T-helper 2 cell treated with Interferon-gamma antibody and Interleukin-4, amounts not matched to agents 100 ng/mL and 5 ng/mL, for 36 hours (primary cell): ENCODE results near the gene PTPN9. TPM values are rescaled to one million over a fixed set of nuclear protein-coding genes. Genes with fewer than 3 reads are reported as not detected.
"Not testable (repeated sequence)": the region's sequence is repeated elsewhere in the genome, so short reads cannot be mapped to it uniquely, and the experiment has no call there.

Source experiments
- intact Hi-C: fragments of 100-400 bp; cut with micrococcal nuclease; formaldehyde crosslinking; loops from one replicate; pipeline ENCODE4 v1.15.1; 2023
- total RNA-seq: library from RNA; stranded (reverse); gene quantifications from 2 replicates; pipeline ENCODE4 v1.2.3, GENCODE V29; 2022

Gene PTPN9
- total RNA-seq, 1 donor from 2014 or later: 41.3 TPM

DNA sequence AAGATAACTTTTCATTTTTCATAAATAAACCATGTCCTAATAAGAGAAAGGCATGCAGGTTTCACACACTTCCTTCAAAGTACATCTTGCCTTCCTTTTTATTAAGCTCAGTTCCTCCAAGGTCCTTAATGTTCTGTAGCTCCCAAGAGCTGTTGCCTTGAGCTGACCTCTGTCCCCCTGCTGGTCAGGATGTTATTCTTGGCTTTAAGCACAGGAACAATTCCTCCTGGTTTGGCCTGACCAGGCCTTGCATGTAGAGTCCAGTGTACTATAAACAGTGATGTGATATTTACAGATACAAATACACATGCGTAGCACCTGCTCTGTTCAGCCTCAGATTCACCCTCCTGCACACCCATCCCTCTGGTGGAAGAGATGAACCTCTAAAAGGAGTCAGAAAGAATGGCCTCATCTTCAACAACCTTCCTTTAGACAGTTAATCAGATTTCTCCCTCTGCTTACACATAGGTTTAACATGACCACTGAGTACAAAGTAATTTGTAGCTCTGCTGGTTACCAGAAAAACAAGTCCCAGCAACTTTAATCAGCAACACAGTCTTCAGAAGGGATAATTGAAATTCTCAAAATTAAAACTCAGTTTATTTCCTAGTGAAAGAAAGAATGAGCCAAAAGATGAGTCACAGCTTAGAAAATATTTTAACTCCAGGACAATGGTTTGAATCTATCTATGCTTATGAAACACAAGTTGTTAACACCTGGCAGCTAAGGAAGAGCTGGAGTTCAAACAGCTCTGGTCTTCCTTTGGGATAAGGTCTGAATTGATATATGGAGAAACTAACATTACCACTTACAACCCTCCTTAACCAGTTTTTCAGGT lies 46.5 kb downstream of the PTPN9 start:
- intact Hi-C loops: no loop called here

DNA sequence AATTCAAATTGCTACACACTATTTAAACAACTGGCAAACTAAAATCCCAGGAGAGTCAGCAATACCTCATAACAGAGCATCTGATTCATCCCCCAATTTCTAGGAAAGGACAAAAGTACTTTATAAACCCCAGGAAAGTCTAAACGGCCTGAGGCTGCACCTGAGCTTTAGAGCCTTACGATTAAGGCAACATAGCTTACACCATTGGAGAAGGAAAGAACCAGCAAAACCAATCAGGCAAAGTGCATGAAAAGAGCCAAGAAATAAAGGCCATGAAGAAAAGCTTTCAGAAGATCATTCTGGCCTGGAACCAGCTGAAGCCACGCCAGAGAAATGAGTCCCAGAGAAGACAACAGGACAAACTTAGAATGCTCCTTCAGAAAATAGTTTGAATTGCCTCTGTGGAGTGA lies 48.1 kb downstream of the PTPN9 start:
- intact Hi-C loops: no loop called here

DNA sequence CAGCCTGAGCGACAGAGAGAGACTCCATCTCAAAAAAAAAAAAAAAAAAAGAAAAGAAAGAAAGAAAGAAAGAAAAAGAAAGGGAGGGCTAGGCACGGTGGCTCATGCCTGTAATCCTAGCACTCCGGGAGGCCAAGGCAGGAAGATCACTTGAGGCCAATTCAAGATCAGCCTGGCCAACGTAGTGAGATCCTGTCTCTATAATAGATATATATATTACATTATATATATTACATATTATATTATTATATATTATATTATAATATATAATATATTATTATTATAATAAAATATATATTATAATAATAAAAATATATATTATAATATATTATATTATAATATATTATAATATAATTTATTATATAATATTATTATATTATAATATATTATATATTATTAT lies 48.9 kb downstream of the PTPN9 start:
- intact Hi-C loops: no loop called here

DNA sequence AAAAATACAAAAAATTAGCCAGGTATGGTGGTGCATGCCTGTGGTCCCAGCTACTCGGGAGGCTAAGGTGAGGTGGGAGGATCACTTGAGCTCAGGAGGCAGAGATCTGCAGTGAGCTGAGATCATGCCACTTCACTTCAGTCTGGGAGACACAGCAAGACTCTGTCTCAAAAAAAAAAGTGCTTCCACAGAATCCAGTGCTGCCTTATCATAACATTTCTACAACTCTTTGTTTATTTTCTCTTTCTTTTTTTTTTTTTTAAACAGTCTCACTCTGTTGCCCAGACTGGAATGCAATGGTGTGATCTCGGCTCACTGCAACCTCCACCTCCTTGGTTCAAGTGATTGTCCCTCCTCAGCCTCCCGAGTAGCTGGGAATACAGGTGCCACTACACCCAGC lies 53.4 kb downstream of the PTPN9 start:
- intact Hi-C loops: not testable (repeated sequence)

DNA sequence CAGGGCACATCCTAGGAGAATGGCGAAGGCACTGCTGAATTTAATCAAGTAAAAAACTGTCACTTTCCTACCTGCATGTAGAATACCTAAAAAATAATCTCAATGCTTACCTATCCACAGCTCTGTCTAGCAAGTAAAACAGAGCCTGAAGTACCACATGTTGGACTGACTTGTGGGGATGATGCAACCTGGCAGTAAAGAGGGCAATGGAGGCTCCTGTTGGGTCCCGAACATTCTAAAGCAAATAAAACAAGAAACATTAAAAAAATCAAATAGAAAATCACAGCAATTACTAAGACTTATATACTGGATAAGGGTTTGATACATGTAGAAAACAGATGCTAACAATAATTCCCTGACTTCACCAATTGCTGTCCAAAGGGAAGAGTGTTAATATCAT lies 56.1 kb downstream of the PTPN9 start:
- intact Hi-C loops: no loop called here

DNA sequence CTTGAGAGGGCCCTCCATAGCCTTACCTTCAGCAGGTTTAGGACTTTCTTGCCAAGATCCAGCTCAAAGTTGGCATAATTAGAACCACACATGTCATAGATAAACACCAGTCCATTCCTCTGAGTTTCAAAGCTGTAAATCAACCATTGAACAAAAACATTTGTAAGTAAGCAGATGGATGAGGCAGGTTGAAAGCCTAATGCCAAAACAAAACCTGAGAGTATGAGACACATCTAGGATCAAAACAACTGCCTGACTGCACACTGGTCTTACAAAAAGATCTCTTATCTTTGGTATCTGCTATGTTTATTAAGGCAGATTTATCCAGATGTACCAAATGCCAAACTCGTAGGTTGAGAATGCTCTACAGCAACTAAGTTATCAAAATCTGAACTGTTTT lies 61.9 kb downstream of the PTPN9 start:
- intact Hi-C loops: no loop called here

DNA sequence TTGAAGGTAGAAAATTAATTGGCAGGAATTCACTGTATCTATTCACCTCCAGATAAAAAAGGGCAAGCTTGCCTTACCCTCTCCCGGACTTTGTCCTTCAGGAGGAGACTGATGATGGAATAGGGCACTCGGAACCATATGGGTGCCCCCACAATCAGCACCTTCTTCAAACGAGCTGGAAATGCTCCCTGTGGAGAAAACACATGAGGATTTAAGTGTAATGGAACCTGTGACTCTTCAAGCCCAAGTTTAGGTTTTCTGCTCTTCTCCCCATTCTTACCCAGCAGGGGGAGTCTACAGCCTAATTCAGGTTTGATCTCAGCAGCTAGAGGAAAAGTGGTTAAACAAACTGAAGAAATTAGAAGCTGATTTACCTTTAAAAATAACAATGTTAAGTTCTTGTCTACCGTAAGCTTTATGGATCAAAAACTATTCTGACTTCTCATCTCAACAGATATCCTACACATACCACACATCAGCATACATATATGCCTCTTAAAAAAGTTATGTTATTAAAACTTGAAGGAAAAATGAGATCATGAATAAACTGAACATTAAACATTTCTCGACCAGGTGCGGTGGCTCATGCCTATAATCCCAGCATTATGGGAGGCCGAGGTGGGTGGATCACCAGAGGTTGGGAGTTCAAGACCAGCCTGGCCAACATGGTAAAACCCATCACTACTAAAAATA lies 70.1 kb downstream of the PTPN9 start:
- intact Hi-C loops: loop anchor here (1.0 kb wide), 2 partner anchors 131 to 174 kb away; partner anchors contain the start of gene IMP3

DNA sequence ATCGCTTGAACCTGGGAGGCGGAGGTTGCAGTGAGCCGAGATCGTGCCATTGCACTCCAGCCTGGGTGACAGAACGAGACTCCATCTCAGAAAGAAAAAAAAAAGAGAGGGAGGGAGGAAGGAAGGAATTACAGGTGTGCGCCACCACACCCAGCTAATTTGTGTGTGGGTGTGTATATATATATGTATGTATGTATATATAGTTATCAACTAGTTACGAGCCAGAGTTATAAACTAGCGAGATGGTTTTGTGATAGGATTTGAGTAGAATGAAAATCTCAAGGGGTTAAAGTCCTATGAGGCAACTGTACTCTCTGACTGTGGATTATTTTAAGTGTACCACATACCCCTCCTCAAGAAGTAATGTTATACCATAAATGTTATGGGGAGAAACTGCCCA lies 76.8 kb downstream of the PTPN9 start:
- intact Hi-C loops: no loop called here

DNA sequence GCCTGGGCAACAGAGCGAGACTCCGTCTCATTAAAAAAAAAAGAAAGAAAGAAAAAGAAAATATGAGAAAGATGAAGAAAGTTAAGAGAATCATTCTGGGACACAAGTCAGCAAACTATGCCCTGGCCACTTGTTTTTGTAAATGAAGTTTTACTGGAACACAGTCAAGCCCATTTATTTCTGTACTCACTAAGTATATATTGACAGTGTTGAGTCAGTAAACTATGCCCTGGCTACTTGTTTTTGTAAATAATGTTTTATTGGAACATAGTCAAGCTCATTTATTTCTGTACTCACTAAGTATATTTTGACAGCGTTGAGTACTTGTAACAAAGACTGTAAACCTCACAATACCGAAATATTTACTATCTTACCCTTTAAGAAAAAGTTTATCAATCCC lies 85.4 kb downstream of the PTPN9 start:
- intact Hi-C loops: no loop called here

DNA sequence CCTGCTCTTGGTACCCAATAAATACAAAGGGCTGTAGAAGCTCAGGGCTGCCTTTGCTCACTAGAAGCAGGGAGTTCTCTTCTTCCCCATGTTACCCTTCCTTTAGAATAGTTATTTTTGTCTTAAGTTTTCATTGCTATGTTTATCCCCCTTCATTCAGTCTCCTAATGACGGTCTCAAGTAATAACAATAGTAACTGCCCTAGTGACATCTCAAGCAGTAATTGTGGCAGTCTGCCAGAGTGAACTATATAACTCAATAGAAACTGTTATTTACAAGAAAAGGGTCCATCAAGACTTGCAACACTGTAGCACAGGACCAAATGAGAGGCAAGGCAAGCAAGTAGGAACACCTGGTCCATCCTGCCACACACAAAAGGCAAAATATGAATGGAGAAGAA lies 95.2 kb downstream of the PTPN9 start:
- intact Hi-C loops: no loop called here

DNA sequence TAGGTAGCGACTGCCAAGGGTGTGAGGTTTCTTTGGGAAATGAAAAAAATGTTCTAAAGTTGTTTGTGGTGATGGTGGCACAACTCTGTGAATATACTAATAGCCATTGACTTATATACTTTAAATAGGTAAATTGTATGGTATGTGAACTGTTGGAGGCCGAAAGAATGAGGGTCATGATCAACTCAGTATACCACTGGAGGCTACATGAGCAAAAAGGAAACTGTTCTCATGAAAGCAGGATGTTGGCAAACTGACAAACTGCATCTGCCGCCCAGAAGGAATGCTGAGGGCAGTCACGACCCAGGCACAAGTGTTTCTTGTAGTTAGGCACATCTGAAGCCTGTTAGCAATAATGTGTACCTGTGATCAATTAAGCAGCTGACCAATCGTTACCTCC lies 95.6 kb downstream of the PTPN9 start:
- intact Hi-C loops: not testable (repeated sequence)

DNA sequence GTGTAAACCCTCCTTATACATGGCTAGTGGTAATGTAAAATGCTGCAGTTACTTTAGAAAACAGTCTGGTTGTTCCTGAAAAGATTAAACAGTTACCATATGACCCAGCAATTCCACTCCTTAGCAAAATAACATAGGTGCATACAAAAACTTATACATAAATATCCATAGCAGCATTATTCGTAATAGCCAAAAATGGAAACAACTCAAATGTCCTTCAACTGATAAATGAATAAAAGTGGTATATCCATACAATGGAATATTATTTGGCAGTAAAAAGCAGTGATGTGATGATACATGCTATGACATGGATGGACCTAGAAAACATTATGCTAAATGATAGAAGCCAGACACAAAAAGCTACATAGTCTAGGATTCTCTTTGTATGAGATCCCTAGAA lies 96.0 kb downstream of the PTPN9 start:
- intact Hi-C loops: no loop called here

DNA sequence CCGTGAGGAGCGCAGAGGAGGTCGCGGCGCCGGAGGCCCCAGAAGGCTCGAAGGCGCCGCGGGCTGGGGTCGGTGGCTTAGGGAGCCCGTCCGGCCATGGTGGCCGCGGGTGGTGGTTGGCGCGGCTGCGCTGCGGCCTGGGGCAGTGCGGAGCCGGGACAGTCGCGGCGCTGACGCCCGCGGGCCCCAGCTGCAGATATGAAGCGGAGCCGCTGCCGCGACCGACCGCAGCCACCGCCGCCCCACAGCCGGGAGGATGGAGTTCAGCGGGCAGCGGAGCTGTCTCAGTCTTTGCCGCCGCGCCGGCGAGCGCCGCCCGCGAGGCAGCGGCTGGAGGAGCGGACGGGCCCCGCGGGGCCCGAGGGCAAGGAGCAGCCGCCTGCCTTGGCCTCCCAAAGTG lies 98.7 kb downstream of the PTPN9 start:
- intact Hi-C loops: not testable (repeated sequence)

DNA sequence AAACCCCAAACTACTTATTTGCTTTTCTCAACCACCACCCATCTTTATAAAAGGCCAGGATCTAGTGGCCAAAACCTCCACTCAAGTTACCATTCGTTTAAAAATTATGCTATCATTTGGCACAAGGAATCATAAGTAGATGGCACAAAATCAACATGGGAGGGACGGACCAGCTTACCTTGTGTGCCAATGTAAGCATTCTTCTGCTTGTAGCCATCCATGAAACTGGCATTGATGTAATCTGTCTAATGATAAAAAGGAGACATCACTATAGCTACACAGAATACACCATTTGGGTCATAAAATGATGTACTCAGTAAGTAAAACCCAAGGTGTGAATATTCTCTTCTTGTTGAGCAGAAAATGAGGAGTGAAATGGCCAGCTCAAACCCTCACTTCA lies 99.4 kb downstream of the PTPN9 start:
- intact Hi-C loops: no loop called here

DNA sequence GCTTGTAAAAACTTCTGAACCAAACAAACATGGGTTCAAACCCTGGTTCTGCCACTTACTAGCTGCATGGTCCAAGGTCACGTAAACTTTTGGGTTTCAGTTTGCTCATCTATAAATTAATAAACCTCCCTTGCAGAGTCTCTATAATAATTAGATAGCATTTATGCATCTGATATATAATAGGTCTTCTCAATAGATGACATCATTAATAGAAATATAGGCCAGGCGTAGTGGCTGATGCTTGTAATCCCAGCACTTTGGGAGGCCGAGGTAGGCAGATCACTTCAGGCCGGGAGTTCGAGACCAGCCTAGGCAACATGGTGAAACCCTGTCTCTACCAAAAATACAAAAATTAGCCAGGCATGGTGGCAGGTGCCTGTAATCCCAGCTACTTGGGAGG lies 102.0 kb downstream of the PTPN9 start:
- intact Hi-C loops: not testable (repeated sequence)

DNA sequence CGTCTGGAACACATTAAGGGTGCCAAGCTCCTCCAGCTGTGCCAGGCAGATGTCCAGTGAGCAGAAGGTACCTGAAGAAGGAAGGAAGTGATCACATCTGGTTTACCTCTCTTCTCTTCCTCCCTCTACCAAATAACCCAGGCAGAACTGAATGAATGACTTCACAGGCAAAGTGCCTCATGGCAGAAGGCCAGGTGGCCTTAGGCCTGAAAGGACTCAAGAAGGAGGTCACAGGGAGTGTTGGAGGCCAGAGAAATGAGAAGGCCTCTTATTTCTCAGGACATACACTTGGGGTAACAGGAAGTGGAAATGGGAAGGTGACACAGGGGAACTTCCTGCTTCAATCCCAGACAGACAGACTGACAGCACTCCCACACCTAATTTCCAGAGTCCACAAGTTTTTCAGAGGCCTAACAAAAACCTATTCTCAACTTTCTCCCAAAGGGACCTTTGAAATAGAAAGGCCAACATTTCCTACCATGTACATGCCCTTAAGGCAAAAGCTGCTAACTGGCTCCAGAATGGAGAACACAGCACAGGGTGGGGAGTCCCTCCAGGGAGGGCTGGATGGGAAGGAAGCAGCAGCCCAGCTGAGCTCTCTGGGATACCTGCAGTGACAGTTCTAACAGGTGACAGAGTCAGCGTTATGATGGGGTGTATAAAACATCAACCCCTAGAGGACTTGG lies 110.1 kb downstream of the PTPN9 start:
- intact Hi-C loops: no loop called here

DNA sequence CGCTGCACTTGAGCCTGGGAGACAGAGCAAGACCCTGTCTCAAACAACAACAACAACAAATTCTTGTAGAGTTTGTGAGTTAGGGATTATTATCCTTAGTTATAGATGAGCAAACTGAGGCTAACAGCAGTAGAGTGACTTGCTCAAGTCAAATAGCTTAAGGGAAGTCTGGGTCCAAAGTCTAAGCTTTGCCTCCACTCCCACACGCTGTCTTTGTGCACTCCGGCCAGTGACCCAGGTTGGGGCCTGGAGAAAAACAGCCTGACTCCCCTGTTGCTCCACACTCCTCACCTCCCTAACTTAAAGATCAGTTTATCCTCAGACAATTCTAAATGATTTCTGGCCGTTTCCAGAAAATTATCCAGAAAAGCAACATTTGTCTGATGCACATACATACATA lies 118.5 kb downstream of the PTPN9 start:
- intact Hi-C loops: no loop called here

DNA sequence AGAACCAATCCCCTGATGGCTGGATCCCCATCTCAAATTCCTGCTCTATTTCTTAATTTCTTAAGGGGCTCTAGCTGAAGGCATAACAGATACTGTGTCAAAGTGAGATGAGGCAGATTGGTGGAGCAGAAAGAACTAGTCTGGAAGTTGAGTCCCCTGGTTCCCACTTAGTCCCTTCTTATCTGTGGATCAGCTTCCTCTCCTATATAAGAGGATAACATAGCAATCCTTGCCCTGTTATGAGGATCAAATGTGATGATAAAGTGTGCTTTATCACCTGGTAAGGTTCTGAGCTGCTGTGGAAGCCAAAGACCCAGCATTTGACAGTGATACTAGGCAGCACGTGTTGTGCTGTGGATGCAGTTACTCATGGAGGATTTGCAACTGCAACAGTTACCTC lies 119.5 kb downstream of the PTPN9 start:
- intact Hi-C loops: loop anchor here (10.0 kb wide), 1 partner anchor 435 kb away; the partner anchor contains the start of gene PPCDC

DNA sequence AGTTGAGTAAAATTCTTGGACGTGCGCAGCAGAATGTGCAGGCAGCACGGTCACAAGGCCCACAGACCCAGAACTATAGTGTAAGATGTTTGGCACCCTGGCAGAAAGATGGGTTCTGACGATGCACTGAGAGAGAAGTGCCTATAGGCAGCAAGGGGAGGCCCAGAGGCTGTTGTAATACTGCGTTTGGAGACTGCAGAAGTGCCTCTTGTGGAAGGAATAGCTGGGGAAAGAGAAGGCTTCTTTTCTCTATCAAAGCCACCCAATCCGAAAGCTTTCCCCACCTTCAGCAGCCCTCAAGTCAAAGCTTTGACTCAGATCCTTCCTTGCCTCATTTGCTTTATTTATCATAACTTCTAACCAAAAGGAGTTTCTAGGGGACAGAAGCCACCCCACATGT lies 122.4 kb downstream of the PTPN9 start:
- intact Hi-C loops: loop anchor here (10.0 kb wide), 1 partner anchor 432 kb away; the partner anchor contains the start of gene PPCDC

DNA sequence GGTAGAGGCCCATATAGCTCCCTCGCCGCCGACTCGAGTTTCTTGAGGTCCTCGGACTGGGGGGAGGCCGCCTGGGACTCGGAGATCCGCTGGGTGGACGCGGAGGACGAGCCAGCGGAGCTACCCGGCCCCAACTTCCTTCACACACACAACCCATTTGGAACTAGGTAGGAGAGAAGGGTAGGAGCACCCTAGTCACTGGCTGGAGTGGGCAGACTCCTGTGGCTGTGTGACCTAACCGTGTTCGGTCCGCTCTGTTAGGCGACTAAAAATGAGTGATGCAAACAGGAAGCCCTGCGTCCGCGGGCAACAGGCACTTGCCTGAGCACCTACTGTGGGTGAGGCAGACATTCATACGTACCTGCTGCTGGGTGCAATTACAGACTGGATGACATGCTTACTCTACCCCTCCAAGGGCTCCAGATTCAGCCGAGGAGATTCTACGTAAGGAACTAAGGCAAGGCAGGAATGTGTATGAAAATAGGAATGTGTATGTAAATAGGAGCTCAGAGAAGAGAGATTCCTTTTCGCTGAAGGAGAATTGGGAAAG lies 123.1 kb downstream of the PTPN9 start:
- intact Hi-C loops: loop anchor here (10.0 kb wide), 1 partner anchor 431 kb away; the partner anchor contains the start of gene PPCDC

DNA sequence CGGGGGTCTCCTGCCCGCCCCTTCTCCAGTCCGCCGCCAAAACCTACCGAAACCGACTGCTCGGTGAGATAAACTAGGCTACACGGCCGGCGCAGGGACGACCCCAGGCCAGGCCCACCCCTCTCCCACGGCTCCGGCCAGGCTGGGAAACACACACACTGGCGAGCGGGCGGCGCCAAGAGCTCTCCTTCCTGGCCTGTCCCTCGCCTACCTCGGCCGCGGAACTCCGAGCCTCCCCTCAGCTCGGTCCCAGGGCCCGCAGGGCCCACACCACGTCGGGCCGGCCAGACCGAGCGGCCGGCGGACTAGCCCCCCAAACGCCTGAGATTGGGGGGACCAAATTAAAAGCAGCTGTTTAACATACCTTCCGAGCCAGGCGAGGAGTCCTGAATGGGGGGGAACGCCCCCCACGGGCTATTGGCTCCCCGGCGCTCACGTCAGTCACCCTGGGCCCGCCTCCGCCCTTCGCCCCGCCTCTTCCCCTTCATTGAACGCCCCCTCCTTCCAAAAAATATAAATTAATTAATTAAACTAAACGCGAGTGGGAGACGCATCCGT lies 123.6 kb downstream of the PTPN9 start:
- intact Hi-C loops: loop anchor here (10.0 kb wide), 1 partner anchor 431 kb away; the partner anchor contains the start of gene PPCDC
